Measurements from ENCODE around the gene CES3. TPM values are rescaled to one million over a fixed set of nuclear protein-coding genes. Genes with fewer than 3 reads are reported as not detected.

Gene CES3
- polyA plus RNA-seq, 2 of the 4 experiments (the other 2 are of a cell fraction), result 2.1 to 3.8 TPM

- TF ChIP-seq ELK1 (IDR thresholded peaks at IDR 0.05; ENCODE audit: low read depth, low read length), result no peak
Measured at GRCh38 chr16:66948134-66948836, 12.8 kb upstream of the CES3 start (continued).

- no peak overlapping the region for H3K4me3 ChIP-seq
- ATAC-seq (no peak), FAIRE-seq (no peak), DNase-seq (ENCODE audit: low read depth in 1 of 2, low spot score in 1 of 2) (no peak)
- peaks cover 8% of the 10 kb centered on the region; the same call in 1 of the 3 replicates for H3K9me3 ChIP-seq
- WGBS (ENCODE audit: missing lambda C conversion rate), result 80% methylated on average over 20 of the region's 21 CpGs
- ChIA-PET CTCF (interaction anchor here (0.7 to 2.8 kb wide), 4 partner anchors 14 to 206 kb away, joined by 3 to 14 read pairs (median 8); no protein-coding TSS in a partner anchor), POLR2A (no interaction called here)
- TF ChIP-seq BCL3 (IDR thresholded peaks at IDR 0.05), result no peak
- TF ChIP-seq HOXA7 (CRISPR knock-in tag; IDR thresholded peaks at IDR 0.05), result no peak
- TF ChIP-seq FOXS1 (CRISPR knock-in tag; IDR thresholded peaks at IDR 0.05), result no peak
- no peak for TF ChIP-seq SMC3 (IDR thresholded peaks at IDR 0.05)
- TF ChIP-seq SREBF2 (IDR thresholded peaks at IDR 0.05), result no peak
- TF ChIP-seq PHF8 (IDR thresholded peaks at IDR 0.05; ENCODE audit: borderline replicate concordance, low read depth), result no peak
- TF ChIP-seq ZSCAN20 (CRISPR knock-in tag; IDR thresholded peaks at IDR 0.05), result no peak
- TF ChIP-seq NR3C1 (IDR thresholded peaks at IDR 0.05), result no peak
- TF ChIP-seq NPAS2 (CRISPR knock-in tag; IDR thresholded peaks at IDR 0.05; ENCODE audit: borderline replicate concordance), result no peak
- TF ChIP-seq RAD21 (conservative IDR thresholded peaks at IDR 0.05 in 1 of 2, IDR thresholded peaks at IDR 0.05 in 1 of 2), result no peak
- TF ChIP-seq ZC3H11A (IDR thresholded peaks at IDR 0.05), result no peak
- TF ChIP-seq JUN (IDR thresholded peaks at IDR 0.05), result no peak
- TF ChIP-seq POLR2AphosphoS2 (conservative IDR thresholded peaks at IDR 0.05; ENCODE audit: low read length), result no peak
- no peak for TF ChIP-seq TP53 (CRISPR knock-in tag; IDR thresholded peaks at IDR 0.05)
- H3K4me1 ChIP-seq, result peaks cover 11% of the 10 kb centered on the region; the same call in 2 of the 3 replicates
- H3K4me2 ChIP-seq, result no peak overlapping the region
- no peak overlapping the region for H3K27ac ChIP-seq
Measured at GRCh38 chr16:66948837-66949225, 12.2 kb upstream of the CES3 start.

GRCh38 chr16:66949472-66949871, 11.6 kb upstream of the CES3 start:
- CTCF ChIA-PET, result interaction anchor here (1.0 to 2.8 kb wide), 4 partner anchors 14 to 205 kb away, joined by 3 to 14 read pairs (median 8); no protein-coding TSS in a partner anchor
- FAIRE-seq, result no peak

GRCh38 chr16:66950437-66950836, 10.6 kb upstream of the CES3 start:
- no peak overlapping the region for H3K4me2 ChIP-seq
- CTCF ChIA-PET, result interaction anchor here (1.0 to 2.8 kb wide), 6 partner anchors 9 to 234 kb away, joined by 3 to 14 read pairs (median 4); partner anchors contain the start of gene CES3
- H3K9me3 ChIP-seq, result peaks cover 8% of the 10 kb centered on the region; the same call in 1 of the 3 replicates
- ATAC-seq (no peak), FAIRE-seq (no peak), DNase-seq (ENCODE audit: low read depth in 1 of 2, low spot score in 1 of 2) (no peak)
- H3K4me3 ChIP-seq, result no peak overlapping the region
- WGBS (ENCODE audit: missing lambda C conversion rate), result 90% methylated on average over 2 of the region's 2 CpGs
- POLR2A ChIA-PET, result interaction anchor here (0.6 kb wide), 1 partner anchor 246 kb away, joined by 3 read pairs; no protein-coding TSS in a partner anchor
- H3K4me1 ChIP-seq, result peaks cover 12% of the 10 kb centered on the region; the same call in 2 of the 3 replicates
- no peak overlapping the region for H3K27ac ChIP-seq
- no peak for TF ChIP-seq CBX2 (IDR thresholded peaks at IDR 0.05; ENCODE audit: borderline replicate concordance, low read depth)
- no peak for TF ChIP-seq USF2 (IDR thresholded peaks at IDR 0.05)
- TF ChIP-seq MAX (IDR thresholded peaks at IDR 0.05), result no peak
- TF ChIP-seq PBX3 (IDR thresholded peaks at IDR 0.05), result no peak
- no peak for TF ChIP-seq RNF2 (IDR thresholded peaks at IDR 0.05; ENCODE audit: borderline replicate concordance, low read depth)
- no peak for TF ChIP-seq BHLHE40 (IDR thresholded peaks at IDR 0.05; ENCODE audit: low read depth, low read length)
- TF ChIP-seq HDAC2 (IDR thresholded peaks at IDR 0.05), result no peak
- TF ChIP-seq ZFP36 (IDR thresholded peaks at IDR 0.05; ENCODE audit: borderline replicate concordance, partially characterized antibody), result no peak
- TF ChIP-seq EP300 (IDR thresholded peaks at IDR 0.05), result no peak
- TF ChIP-seq CBX8 (IDR thresholded peaks at IDR 0.05), result no peak
- TF ChIP-seq ATOH8 (CRISPR knock-in tag; IDR thresholded peaks at IDR 0.05; ENCODE audit: low read depth), result no peak

More at GRCh38 chr16:66949472-66949871, 11.6 kb upstream of the CES3 start:
- H3K4me2 ChIP-seq, result no peak overlapping the region
- 72% methylated on average over 6 of the region's 6 CpGs for WGBS (ENCODE audit: missing lambda C conversion rate)
- H3K4me1 ChIP-seq, result peaks cover 12% of the 10 kb centered on the region; the same call in 2 of the 3 replicates
- H3K9me3 ChIP-seq, result peaks cover 8% of the 10 kb centered on the region; the same call in 1 of the 3 replicates
- H3K27ac ChIP-seq, result no peak overlapping the region
- TF ChIP-seq KDM1A (IDR thresholded peaks at IDR 0.05; ENCODE audit: low read depth), result no peak
- no peak for TF ChIP-seq GATA3 (IDR thresholded peaks at IDR 0.05; ENCODE audit: borderline replicate concordance)
- TF ChIP-seq CBX8 (IDR thresholded peaks at IDR 0.05), result no peak
- POLR2A ChIA-PET, result no interaction called here
- H3K4me3 ChIP-seq, result no peak overlapping the region
- DNase-seq (ENCODE audit: low read depth in 1 of 2, low spot score in 1 of 2), result no peak
- no peak for ATAC-seq
